Measurements from ENCODE around the gene MON2.

MON2 gene

GRCh38 chr12:62606654-62607053, 140.0 kb downstream of the MON2 start:
- DNase-seq (ENCODE audit: low spot score): no peak

GRCh38 chr12:62613081-62613480, 146.5 kb downstream of the MON2 start:
- no peak for DNase-seq (ENCODE audit: low spot score)

- no peak for DNase-seq (ENCODE audit: low spot score)
These were observed 151.7 kb downstream of the MON2 start for GRCh38 chr12:62618319-62618718.

- no peak for DNase-seq (ENCODE audit: low spot score)
These were observed 152.3 kb downstream of the MON2 start for GRCh38 chr12:62618930-62619329.

GRCh38 chr12:62621101-62621638, 154.5 kb downstream of the MON2 start:
- DNase-seq (ENCODE audit: low spot score): no peak

GRCh38 chr12:62622177-62622576, 155.6 kb downstream of the MON2 start:
- DNase-seq (ENCODE audit: low spot score): no peak

- DNase-seq (ENCODE audit: low spot score): no peak
These were observed 158.6 kb downstream of the MON2 start for GRCh38 chr12:62625228-62625627.

- DNase-seq (ENCODE audit: low spot score): no peak
These were observed 160.6 kb downstream of the MON2 start for GRCh38 chr12:62627181-62627580.

- no peak for DNase-seq (ENCODE audit: low spot score)
These were observed 162.8 kb downstream of the MON2 start for GRCh38 chr12:62629413-62629812.

- no peak for DNase-seq (ENCODE audit: low spot score)
These were observed 163.5 kb downstream of the MON2 start for GRCh38 chr12:62629971-62630739.

GRCh38 chr12:62631471-62632410, 165.1 kb downstream of the MON2 start:
- DNase-seq (ENCODE audit: low spot score): peak; percentile 38

- DNase-seq (ENCODE audit: low spot score): peak; percentile 36
These were observed 165.8 kb downstream of the MON2 start for GRCh38 chr12:62632411-62632918.

GRCh38 chr12:62635649-62636048, 169.0 kb downstream of the MON2 start:
- DNase-seq (ENCODE audit: low spot score): no peak

GRCh38 chr12:62637679-62638078, 171.1 kb downstream of the MON2 start:
- no peak for DNase-seq (ENCODE audit: low spot score)

GRCh38 chr12:62640910-62641448, 174.4 kb downstream of the MON2 start:
- DNase-seq (ENCODE audit: low spot score): no peak

- no peak for DNase-seq (ENCODE audit: low spot score)
These were observed 175.9 kb downstream of the MON2 start for GRCh38 chr12:62642486-62642885.

- DNase-seq (ENCODE audit: low spot score): no peak
These were observed 176.9 kb downstream of the MON2 start for GRCh38 chr12:62643486-62643885.

GRCh38 chr12:62646566-62646965, 179.9 kb downstream of the MON2 start:
- no peak for DNase-seq (ENCODE audit: low spot score)

- DNase-seq (ENCODE audit: low spot score): no peak
These were observed 181.0 kb downstream of the MON2 start for GRCh38 chr12:62647586-62647985.

- DNase-seq (ENCODE audit: low spot score): no peak
These were observed 182.9 kb downstream of the MON2 start for GRCh38 chr12:62649412-62650138.
